Hepatocyte (in vitro differentiated cells): ENCODE data around the gene RND2. TPM values are rescaled to one million over a fixed set of nuclear protein-coding genes. Genes with fewer than 3 reads are reported as not detected.
A peak's percentile ranks its signal among the peaks of the same experiment; 100 is the strongest.
"Not testable (repeated sequence)": the region's sequence is repeated elsewhere in the genome, so short reads cannot be mapped to it uniquely, and the experiment has no call there.

Experiments used
- DNase-seq: peaks from one replicate; pipeline ENCODE4 v3.0.0-alpha.2; 2016; ENCODE audit warnings: low spot score
- H2AFZ ChIP-seq: fragments of 200-600 bp; sonication (generic); 2 replicates; pipeline ENCODE4 v1.6.0; 2016; ENCODE audit warnings: antibody characterized with exemption, mild to moderate bottlenecking
- H3K27ac ChIP-seq: fragments of 200-600 bp; sonication (generic); 2 replicates; pipeline ENCODE4 v1.5.1; 2016; ENCODE audit warnings: mild to moderate bottlenecking
- H3K27me3 ChIP-seq: fragments of 200-600 bp; sonication (generic); 2 replicates; pipeline ENCODE4 v1.6.1; 2016
- H3K36me3 ChIP-seq: fragments of 200-600 bp; sonication (generic); replicated peaks from 2 replicates; pipeline ENCODE4 v1.5.1; 2016; ENCODE audit warnings: low read depth; ENCODE audit not compliant: insufficient read depth
- H3K4me1 ChIP-seq: fragments of 200-600 bp; sonication (generic); 2 replicates; pipeline ENCODE4 v1.5.1; 2016; ENCODE audit warnings: mild to moderate bottlenecking, moderate library complexity; ENCODE audit not compliant: insufficient read depth
- H3K4me2 ChIP-seq: fragments of 200-600 bp; sonication (generic); 2 replicates; pipeline ENCODE4 v1.6.0; 2016
- H3K4me3 ChIP-seq: fragments of 200-600 bp; sonication (generic); 2 replicates; pipeline ENCODE4 v1.5.1; 2016; ENCODE audit warnings: mild to moderate bottlenecking
- H3K79me2 ChIP-seq: fragments of 200-600 bp; sonication (generic); 2 replicates; pipeline ENCODE4 v1.6.0; 2017; ENCODE audit warnings: mild to moderate bottlenecking
- H3K9me2 ChIP-seq: fragments of 200-600 bp; sonication (generic); replicated peaks from 2 replicates; pipeline ENCODE4 v1.6.0; 2017; ENCODE audit warnings: mild to moderate bottlenecking; ENCODE audit not compliant: insufficient read depth
- H3K9me3 ChIP-seq: fragments of 200-600 bp; sonication (generic); 2 replicates; pipeline ENCODE4 v1.5.1; 2016; ENCODE audit warnings: low read depth, mild to moderate bottlenecking
- H4K20me1 ChIP-seq: fragments of 200-600 bp; sonication (generic); 2 replicates; pipeline ENCODE4 v1.6.0; 2016; ENCODE audit warnings: mild to moderate bottlenecking; ENCODE audit not compliant: insufficient read depth, poor library complexity, severe bottlenecking
- EZH2 ChIP-seq: fragments of 200-600 bp; sonication (generic); IDR thresholded peaks from 2 replicates; pipeline ENCODE4 v1.6.1; 2016; ENCODE audit warnings: antibody characterized with exemption, mild to moderate bottlenecking, borderline replicate concordance
- EZH2phosphoT487 ChIP-seq: fragments of 200-600 bp; sonication (generic); IDR thresholded peaks from one replicate; pipeline ENCODE4 v1.6.1; 2018; ENCODE audit warnings: antibody characterized with exemption, mild to moderate bottlenecking, low read depth, moderate library complexity; ENCODE audit not compliant: unreplicated experiment, severe bottlenecking
- WGBS: methylation state at CpG from one replicate; pipeline ENCODE4 v1.1.6; 2016; ENCODE audit warnings: low lambda C conversion rate; ENCODE audit errors: missing lambda C conversion rate; 5-methylcytosine and 5-hydroxymethylcytosine counted together
- polyA plus RNA-seq: library from polyadenylated mRNA; unstranded; fragments of >200 nt; fragmentation: Nextera tagmentation; extraction: Ambion mirVana; gene quantifications from 2 replicates; pipeline ENCODE4 v1.2.1, GENCODE V29; 2016
- total RNA-seq: library from RNA; depleted of rRNA; stranded (reverse); fragments of >200 nt; gene quantifications from 2 replicates; pipeline ENCODE4 v1.2.3, GENCODE V29; 2014
- TF ChIP-seq, protein P1 (sequence below): fragments of 200-600 bp; sonication (generic); IDR thresholded peaks from 2 replicates; pipeline ENCODE4 v1.5.1; 2016; ENCODE audit warnings: antibody characterized with exemption, mild to moderate bottlenecking; ENCODE audit not compliant: poor library complexity

Gene RND2
- total and polyA plus RNA-seq, 2 experiments from 2014 or later, result 2.6 to 6.3 TPM

DNA sequence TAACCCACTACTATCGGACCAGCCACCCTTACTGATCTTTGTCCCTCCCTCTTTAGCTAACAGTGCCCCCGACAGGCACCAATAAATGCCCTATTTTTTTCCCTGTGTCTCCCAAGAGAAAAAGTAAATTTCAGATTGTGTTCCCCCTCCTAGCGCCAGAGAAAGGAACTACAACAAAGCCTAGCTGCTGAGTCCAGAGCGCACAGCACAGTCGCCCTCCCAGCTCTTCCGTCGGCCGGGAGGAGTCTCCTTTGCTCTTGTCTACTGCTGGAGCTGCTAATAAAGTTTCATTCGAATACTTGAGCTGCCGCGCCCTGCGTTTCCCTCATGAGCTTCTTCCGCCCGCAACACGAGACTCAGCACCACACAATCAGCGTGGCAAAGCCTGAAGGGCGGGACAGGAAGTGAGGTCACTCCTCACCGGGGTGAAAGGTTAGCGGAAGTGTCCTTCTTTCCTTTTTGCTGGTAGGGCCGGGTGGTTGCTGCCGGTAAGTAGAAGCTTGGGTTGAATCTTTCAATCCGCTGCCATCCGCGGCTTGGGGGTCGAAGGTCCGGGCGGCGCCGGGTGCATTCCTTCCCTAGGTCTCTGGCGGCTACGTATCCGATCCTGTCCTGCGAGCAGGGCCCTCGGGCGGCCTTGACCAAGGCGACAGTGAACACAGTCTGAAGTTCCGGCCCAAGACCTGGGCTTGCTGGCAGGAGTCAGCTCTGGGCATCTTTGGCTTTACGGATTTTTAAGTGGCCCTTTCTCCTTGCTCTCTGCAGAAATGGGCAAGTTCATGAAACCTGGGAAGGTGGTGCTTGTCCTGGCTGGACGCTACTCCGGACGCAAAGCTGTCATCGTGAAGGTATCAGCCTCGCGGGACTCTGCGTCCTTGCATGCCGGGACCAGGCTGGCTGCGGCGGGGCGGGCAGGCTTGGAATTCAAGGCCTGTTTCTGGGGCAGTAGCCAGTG is 26.8 kb upstream of the RND2 start, which contains the start of gene RPL27:
Gene RPL27, plus strand, starts transcription at position 436 of the 955 bp plus-strand sequence. Its CDS starts 332 bp downstream, at position 768.
- H3K4me1 ChIP-seq, result peaks cover 12% of the 10 kb centered on the region
- H3K4me2 ChIP-seq, result peak within 1 kb of the TSS; percentile 93
- H3K27me3 ChIP-seq, result no peaks in the 10 kb centered on the region
- H4K20me1 ChIP-seq, result peaks cover 12% of the 10 kb centered on the region
- peak within 1 kb of the TSS; percentile 93 for H3K27ac ChIP-seq
- WGBS, result 1% methylated on average over 49 of the region's 49 CpGs
- peak within 1 kb of the TSS; percentile 18 for H2AFZ ChIP-seq
- H3K36me3 ChIP-seq, result no peaks in the 10 kb centered on the region
- no peaks in the 10 kb centered on the region for H3K9me2 ChIP-seq
- TF ChIP-seq EZH2 (no peak), EZH2phosphoT487 (no peak)
- TF ChIP-seq, protein P1, sequence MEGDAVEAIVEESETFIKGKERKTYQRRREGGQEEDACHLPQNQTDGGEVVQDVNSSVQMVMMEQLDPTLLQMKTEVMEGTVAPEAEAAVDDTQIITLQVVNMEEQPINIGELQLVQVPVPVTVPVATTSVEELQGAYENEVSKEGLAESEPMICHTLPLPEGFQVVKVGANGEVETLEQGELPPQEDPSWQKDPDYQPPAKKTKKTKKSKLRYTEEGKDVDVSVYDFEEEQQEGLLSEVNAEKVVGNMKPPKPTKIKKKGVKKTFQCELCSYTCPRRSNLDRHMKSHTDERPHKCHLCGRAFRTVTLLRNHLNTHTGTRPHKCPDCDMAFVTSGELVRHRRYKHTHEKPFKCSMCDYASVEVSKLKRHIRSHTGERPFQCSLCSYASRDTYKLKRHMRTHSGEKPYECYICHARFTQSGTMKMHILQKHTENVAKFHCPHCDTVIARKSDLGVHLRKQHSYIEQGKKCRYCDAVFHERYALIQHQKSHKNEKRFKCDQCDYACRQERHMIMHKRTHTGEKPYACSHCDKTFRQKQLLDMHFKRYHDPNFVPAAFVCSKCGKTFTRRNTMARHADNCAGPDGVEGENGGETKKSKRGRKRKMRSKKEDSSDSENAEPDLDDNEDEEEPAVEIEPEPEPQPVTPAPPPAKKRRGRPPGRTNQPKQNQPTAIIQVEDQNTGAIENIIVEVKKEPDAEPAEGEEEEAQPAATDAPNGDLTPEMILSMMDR, result peak; percentile 77
- DNase-seq, result peak; percentile 99
- H3K79me2 ChIP-seq, result peaks cover 36% of the 10 kb centered on the region
- no peaks in the 10 kb centered on the region for H3K9me3 ChIP-seq
- peak within 1 kb of the TSS; percentile 38 for H3K4me3 ChIP-seq

DNA sequence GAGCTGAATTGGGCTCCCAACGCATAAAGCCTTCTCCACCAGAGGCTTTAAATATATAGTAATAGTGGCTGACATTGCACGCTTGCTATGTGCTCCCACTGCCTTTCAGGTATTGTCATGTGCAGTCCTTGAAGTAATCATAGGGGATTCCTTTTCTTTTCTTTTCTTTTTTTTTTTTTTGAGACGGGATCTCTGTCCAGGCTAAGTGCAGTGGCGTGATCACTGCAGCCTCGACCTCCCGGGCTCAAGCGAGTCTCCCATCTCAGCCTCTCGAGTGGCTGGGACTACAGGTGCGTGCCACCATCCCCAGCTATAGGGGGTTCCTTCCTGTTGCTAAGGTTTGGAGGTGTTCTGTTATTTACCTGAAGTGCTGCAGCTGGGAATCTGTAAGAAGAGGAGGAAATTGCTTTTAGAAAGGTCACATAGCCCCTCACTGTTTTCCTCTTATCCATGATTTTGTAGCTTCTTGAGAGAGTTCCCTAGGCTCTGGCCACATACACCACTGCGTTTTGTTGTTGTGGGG is 26.0 kb upstream of the RND2 start:
- Histone ChIP-seq H3K27ac (peak overlapping the region; percentile 93), H3K9me3 (no peaks in the 10 kb centered on the region), H3K4me2 (peak overlapping the region; percentile 93), H3K36me3 (no peaks in the 10 kb centered on the region), H3K27me3 (no peaks in the 10 kb centered on the region), H3K9me2 (no peaks in the 10 kb centered on the region), H3K79me2 (peaks cover 36% of the 10 kb centered on the region), H2AFZ (no peak overlapping the region), H4K20me1 (peaks cover 12% of the 10 kb centered on the region), H3K4me3 (peak overlapping the region; percentile 38), H3K4me1 (peaks cover 12% of the 10 kb centered on the region)
- TF ChIP-seq, protein P1, result no peak
- no peak for TF ChIP-seq EZH2phosphoT487
- no peak for DNase-seq
- 14% methylated on average over 8 of the region's 10 CpGs for WGBS

GRCh38 chr17:43000894-43001293 is 24.1 kb upstream of the RND2 start:
- H3K27ac ChIP-seq, H3K9me2 ChIP-seq, H3K36me3 ChIP-seq, H2AFZ ChIP-seq, H3K27me3 ChIP-seq, H3K4me3 ChIP-seq, DNase-seq, H3K9me3 ChIP-seq, H3K4me2 ChIP-seq: not testable (repeated sequence)
- peaks cover 12% of the 10 kb centered on the region for H3K4me1 ChIP-seq
- WGBS, result 98% methylated on average over 13 of the region's 13 CpGs
- peaks cover 12% of the 10 kb centered on the region for H4K20me1 ChIP-seq
- peaks cover 36% of the 10 kb centered on the region for H3K79me2 ChIP-seq

DNA sequence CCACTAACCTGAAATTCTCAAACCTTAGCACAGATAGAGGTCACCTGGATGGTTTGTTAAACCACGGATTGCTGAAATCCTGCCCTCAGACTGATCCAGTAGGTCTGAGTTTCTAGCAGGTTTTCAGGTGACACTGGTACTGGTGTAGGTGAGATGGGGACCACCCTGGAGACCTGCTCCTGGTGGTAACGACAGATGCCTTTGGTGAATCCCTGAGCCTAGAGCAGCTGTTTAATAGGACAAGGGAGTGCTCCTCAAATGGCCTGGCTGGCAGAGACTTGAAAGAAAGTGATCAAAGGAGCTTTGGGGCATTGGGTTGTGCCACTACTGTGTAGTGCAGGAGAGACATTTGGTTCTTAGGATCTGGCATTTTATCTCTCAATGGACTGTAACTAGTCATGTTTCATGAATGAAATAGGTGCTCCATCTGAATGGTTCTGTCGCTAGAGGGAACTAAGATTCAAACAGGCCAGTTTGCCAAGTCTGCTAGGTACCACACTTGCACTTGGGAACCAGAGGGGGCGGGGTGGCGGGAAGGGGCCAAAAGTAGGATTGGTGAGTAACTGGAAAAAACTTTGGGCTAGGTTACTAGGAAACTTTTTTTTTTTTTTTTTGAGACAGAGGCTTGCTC is 21.4 kb upstream of the RND2 start:
- 93% methylated on average over 5 of the region's 5 CpGs for WGBS
- no peak overlapping the region for H3K4me2 ChIP-seq
- TF ChIP-seq EZH2 (no peak), EZH2phosphoT487 (no peak)
- TF ChIP-seq, protein P1, result no peak

More for the DNA sequence above, 21.4 kb upstream of the RND2 start:
- Histone ChIP-seq H3K9me3 (no peaks in the 10 kb centered on the region), H3K27me3 (no peaks in the 10 kb centered on the region), H2AFZ (no peak overlapping the region), H4K20me1 (peaks cover 12% of the 10 kb centered on the region), H3K9me2 (no peaks in the 10 kb centered on the region), H3K79me2 (peaks cover 47% of the 10 kb centered on the region), H3K27ac (no peak overlapping the region), H3K4me3 (no peak overlapping the region), H3K36me3 (no peaks in the 10 kb centered on the region), H3K4me1 (peaks cover 12% of the 10 kb centered on the region)
- no peak for DNase-seq
